Measurements from ENCODE around the gene TECTB. TPM values are rescaled to one million over a fixed set of nuclear protein-coding genes. Genes with fewer than 3 reads are reported as not detected.

The TECTB gene
- total RNA-seq, 1 experiment from 2014 or later = not detected

DNA sequence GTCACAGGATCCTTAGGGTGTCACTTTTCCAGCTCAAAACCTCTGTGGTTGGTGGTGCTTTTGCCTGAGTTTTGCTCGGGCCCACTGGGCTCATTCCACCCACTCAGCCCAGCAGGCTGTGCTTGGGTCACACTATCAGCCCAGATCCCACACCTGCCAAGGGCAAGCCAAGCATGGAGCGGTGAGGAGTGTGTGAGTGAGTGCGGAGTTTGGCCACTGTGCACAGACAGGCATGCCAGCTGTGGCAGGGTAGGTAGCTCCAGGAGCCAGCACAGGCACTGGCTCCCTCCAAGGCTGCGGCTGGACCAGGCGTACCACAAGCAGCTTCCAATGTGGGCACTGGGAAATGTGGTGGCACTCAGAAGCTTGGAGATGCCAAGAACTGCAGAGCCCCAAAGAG is 43.9 kb upstream of the TECTB start:
- H3K9me3 Mint-ChIP-seq (ENCODE audit: low read depth, unreplicated experiment) = peaks cover 3% of the 10 kb centered on the region
- BruUV-seq (replicated peaks) = no TSS peak
- no peak overlapping the region for H3K27ac Mint-ChIP-seq (ENCODE audit: unreplicated experiment)
- no peak overlapping the region for H3K4me3 Mint-ChIP-seq (ENCODE audit: low read depth, unreplicated experiment)
- CTCF ChIA-PET = interaction anchor here (0.6 kb wide), 1 partner anchor 1243 kb away, joined by 3 read pairs; no protein-coding TSS in a partner anchor
- peaks cover 42% of the 10 kb centered on the region for H3K27me3 Mint-ChIP-seq (ENCODE audit: unreplicated experiment)
- no peaks in the 10 kb centered on the region for H3K4me1 Mint-ChIP-seq (ENCODE audit: low read depth, unreplicated experiment)
- TF ChIP-seq, protein P1, sequence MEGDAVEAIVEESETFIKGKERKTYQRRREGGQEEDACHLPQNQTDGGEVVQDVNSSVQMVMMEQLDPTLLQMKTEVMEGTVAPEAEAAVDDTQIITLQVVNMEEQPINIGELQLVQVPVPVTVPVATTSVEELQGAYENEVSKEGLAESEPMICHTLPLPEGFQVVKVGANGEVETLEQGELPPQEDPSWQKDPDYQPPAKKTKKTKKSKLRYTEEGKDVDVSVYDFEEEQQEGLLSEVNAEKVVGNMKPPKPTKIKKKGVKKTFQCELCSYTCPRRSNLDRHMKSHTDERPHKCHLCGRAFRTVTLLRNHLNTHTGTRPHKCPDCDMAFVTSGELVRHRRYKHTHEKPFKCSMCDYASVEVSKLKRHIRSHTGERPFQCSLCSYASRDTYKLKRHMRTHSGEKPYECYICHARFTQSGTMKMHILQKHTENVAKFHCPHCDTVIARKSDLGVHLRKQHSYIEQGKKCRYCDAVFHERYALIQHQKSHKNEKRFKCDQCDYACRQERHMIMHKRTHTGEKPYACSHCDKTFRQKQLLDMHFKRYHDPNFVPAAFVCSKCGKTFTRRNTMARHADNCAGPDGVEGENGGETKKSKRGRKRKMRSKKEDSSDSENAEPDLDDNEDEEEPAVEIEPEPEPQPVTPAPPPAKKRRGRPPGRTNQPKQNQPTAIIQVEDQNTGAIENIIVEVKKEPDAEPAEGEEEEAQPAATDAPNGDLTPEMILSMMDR (IDR thresholded peaks at IDR 0.05; ENCODE audit: unreplicated experiment) = no peak
- no peak for DNase-seq
- intact Hi-C loops (cut with micrococcal nuclease; ENCODE audit: unreplicated experiment) = no loop called here
- no peaks in the 10 kb centered on the region for H3K36me3 Mint-ChIP-seq (ENCODE audit: insufficient read depth, unreplicated experiment)

DNA sequence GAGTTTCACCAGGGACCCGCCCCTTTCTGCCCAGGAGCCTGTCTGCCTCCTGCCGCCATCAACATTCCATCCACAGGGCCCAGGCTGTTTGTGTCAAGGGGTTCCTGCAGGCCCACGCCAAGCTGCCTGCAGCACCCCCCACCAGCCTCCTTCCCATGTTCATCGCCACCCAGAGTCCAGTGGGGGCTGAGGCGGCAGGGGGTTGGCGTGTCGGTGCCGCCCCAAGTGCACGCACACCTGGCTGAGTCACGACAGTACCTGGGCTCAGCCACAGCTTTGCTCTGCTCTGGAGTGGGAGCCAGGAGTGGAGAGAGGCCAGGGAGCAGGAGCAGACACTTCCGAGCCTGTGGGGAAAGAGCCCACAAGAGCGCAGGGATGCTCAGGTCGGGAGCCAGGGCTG is 42.8 kb upstream of the TECTB start:
- TF ChIP-seq, protein P1 (IDR thresholded peaks at IDR 0.05; ENCODE audit: unreplicated experiment) = no peak
- no peak overlapping the region for H3K4me3 Mint-ChIP-seq (ENCODE audit: low read depth, unreplicated experiment)
- CTCF ChIA-PET = interaction anchor here (0.6 kb wide), 1 partner anchor 1111 kb away, joined by 3 read pairs; no protein-coding TSS in a partner anchor
- no peaks in the 10 kb centered on the region for H3K4me1 Mint-ChIP-seq (ENCODE audit: low read depth, unreplicated experiment)
- no peaks in the 10 kb centered on the region for H3K36me3 Mint-ChIP-seq (ENCODE audit: insufficient read depth, unreplicated experiment)
- intact Hi-C loops (cut with micrococcal nuclease; ENCODE audit: unreplicated experiment) = no loop called here
- peaks cover 31% of the 10 kb centered on the region for H3K27me3 Mint-ChIP-seq (ENCODE audit: unreplicated experiment)
- no peak overlapping the region for H3K27ac Mint-ChIP-seq (ENCODE audit: unreplicated experiment)
- peaks cover 3% of the 10 kb centered on the region for H3K9me3 Mint-ChIP-seq (ENCODE audit: low read depth, unreplicated experiment)
- BruUV-seq (replicated peaks) = no TSS peak
- DNase-seq = no peak

DNA sequence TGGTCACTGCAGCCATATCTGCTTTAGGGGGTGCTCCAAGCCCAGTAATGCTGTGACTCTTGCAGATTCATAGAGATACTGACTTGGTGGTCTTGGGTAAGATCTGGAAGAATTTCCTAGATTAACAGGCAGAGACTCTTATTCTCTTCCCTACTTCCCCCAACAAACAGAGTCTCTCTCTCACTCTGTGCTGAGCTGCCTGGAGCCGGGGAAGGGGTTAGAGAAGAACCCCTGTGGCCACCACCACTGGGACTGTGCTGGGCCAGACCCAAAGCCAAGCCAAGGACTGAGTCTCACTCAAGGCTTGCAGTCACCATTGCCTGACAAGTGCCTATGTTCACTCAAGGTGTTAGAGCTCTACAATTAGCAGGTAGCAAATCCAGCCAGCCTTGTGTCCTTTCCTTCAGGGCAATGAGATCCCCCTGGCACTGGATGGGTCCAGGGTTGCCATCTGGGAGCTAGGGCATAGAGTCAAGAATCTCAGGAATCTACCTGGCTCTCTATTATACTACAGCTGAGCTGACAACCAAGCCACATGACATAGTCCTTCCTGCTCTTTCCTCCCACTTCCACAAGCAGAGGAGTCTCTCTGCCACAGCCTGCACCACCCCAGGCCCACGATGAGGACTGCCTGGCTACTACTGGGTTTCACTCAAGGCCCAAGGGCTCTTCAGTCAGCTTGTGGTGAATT is 41.4 kb upstream of the TECTB start:
- TF ChIP-seq, protein P1 (IDR thresholded peaks at IDR 0.05; ENCODE audit: unreplicated experiment) = no peak
- CTCF ChIA-PET = no interaction called here
- H3K4me1 Mint-ChIP-seq (ENCODE audit: low read depth, unreplicated experiment) = no peaks in the 10 kb centered on the region
- no TSS peak for BruUV-seq (replicated peaks)
- no peaks in the 10 kb centered on the region for H3K36me3 Mint-ChIP-seq (ENCODE audit: insufficient read depth, unreplicated experiment)
- H3K9me3 Mint-ChIP-seq (ENCODE audit: low read depth, unreplicated experiment) = peaks cover 3% of the 10 kb centered on the region
- H3K27ac Mint-ChIP-seq (ENCODE audit: unreplicated experiment) = no peak overlapping the region
- no peak for DNase-seq
- H3K4me3 Mint-ChIP-seq (ENCODE audit: low read depth, unreplicated experiment) = no peak overlapping the region
- intact Hi-C loops (cut with micrococcal nuclease; ENCODE audit: unreplicated experiment) = no loop called here
- H3K27me3 Mint-ChIP-seq (ENCODE audit: unreplicated experiment) = peaks cover 29% of the 10 kb centered on the region

DNA sequence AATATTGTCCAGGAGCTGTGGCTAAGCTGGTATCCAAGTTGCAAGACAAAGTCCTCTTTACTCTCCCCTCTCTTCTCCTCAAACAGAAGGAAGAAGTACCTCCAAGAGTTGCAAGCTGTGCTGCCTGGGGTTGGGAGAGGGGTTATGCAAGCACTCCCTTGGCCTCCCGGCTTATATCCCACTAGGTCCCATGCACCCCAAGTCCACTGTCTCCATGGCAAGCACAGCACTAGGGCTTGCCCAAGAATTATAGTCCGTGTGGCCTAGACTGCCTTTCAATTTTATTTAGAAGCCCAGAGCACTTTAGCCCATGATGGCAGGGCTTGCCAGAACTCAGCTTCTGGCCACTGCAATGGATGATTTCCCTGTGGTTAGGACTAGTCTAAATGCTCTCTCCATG is 40.4 kb upstream of the TECTB start:
- Mint-ChIP-seq H3K27me3 (ENCODE audit: unreplicated experiment) (peaks cover 29% of the 10 kb centered on the region), H3K4me3 (ENCODE audit: low read depth, unreplicated experiment) (no peak overlapping the region), H3K4me1 (ENCODE audit: low read depth, unreplicated experiment) (no peaks in the 10 kb centered on the region), H3K27ac (ENCODE audit: unreplicated experiment) (no peak overlapping the region), H3K36me3 (ENCODE audit: insufficient read depth, unreplicated experiment) (no peaks in the 10 kb centered on the region), H3K9me3 (ENCODE audit: low read depth, unreplicated experiment) (peaks cover 3% of the 10 kb centered on the region)
- BruUV-seq (replicated peaks) = no TSS peak
- TF ChIP-seq, protein P1 (IDR thresholded peaks at IDR 0.05; ENCODE audit: unreplicated experiment) = no peak
- no peak for DNase-seq
- intact Hi-C loops (cut with micrococcal nuclease; ENCODE audit: unreplicated experiment) = no loop called here
- CTCF ChIA-PET = no interaction called here

Data from Calu3 (cell line).